HPDE6-E6E7 (cell line): ENCODE data around the gene KRT20.
"Not testable (repeated sequence)": the region's sequence is repeated elsewhere in the genome, so short reads cannot be mapped to it uniquely, and the experiment has no call there.

Experiments used
- DNase-seq: peaks from one replicate; pipeline ENCODE4 v3.0.0; 2011; ENCODE audit warnings: missing footprints; ENCODE audit errors: extremely low spot score

KRT20 gene, protein sequence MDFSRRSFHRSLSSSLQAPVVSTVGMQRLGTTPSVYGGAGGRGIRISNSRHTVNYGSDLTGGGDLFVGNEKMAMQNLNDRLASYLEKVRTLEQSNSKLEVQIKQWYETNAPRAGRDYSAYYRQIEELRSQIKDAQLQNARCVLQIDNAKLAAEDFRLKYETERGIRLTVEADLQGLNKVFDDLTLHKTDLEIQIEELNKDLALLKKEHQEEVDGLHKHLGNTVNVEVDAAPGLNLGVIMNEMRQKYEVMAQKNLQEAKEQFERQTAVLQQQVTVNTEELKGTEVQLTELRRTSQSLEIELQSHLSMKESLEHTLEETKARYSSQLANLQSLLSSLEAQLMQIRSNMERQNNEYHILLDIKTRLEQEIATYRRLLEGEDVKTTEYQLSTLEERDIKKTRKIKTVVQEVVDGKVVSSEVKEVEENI

DNA sequence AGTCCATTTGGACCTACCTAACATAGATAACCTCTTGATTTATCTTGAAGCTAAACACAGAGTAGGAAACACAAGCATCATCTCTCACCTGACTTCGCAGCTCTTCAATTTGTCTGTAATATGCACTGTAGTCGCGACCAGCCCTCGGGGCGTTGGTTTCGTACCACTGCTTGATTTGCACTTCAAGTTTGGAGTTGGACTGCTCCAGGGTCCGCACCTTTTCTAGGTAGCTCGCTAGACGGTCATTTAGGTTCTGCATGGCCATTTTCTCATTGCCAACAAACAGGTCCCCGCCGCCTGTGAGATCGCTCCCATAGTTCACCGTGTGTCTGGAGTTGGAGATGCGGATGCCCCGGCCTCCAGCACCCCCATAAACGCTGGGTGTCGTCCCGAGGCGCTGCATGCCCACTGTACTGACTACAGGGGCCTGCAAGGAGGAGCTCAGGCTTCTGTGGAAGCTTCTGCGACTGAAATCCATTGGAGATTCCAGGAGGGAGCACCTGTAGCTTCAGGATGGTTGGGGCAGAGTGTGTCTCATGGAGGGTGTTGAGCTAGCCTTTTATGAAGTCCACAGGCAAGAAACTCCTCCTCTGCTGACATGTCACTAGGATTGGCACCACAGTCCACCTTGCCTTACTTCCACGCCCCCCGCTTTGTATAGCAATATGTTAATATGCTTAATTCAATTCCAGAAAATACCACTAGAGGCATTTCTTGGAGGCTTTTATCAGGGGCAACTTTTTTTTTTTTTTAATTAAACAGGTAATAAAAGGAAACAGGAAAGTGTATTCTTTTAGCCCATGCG, at the start of gene KRT20:
Gene KRT20, minus strand, starts transcription at position 535 of the 805 bp plus-strand sequence. Its CDS starts 57 bp downstream, at position 478.
- DNase-seq, result no peak

DNA sequence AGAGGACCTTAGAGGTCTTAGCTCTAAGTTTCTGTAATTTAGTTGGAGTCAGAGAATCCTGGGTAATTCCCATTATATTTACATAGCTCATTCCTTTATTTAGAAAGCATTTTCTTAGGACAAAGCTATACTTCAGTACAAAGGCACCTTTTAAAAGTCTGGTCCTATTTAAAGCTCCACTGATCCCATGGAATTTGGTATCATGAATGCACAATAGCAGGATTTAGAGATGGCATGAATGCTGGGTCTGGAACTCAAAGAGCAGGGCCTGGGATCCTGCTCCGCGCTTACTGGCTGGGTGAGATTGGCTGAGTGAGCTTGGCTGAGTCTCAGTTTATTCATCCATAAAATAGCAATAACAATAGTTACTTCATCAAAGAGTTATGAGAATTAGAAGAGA, 47.6 kb upstream of the KRT20 start:
- no peak for DNase-seq

DNA sequence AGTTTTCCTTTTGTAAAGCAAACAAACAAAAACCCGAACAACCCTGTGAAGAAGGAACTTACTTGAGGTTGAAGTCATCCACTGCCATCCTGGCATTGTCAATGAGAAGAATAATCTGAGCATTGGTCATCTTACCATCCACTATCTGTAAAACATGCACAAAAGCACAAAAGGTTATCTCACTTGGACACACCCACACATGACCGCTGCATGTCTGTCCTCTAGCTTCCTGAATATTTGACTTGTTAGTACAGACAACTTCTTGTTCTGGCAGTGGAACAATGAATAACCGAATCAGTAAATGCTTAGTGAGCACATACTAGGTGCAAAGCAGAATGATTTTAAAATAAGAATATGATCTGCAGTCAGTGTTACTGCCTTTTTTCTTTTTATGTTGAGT, 46.3 kb upstream of the KRT20 start:
- DNase-seq, result no peak

DNA sequence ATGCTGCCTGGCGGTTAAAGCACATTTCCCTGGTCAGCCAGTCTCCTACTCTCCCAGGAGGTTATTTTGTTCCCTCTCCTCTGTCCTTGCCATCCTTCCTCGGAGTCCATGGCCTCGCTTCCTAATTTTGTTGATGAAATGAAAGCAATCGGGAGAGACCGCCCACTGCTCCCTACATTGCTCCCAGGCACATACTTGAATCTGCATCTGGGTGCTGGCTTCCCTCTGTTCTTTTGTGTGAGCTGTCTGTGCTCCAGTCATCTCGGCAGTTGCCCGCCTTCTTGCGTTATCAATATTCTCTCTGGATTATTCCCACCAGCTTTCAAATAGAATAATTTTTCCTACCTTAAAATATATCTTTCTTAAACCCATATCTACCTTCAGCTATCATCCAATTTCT, 41.3 kb upstream of the KRT20 start:
- DNase-seq, result no peak

DNA sequence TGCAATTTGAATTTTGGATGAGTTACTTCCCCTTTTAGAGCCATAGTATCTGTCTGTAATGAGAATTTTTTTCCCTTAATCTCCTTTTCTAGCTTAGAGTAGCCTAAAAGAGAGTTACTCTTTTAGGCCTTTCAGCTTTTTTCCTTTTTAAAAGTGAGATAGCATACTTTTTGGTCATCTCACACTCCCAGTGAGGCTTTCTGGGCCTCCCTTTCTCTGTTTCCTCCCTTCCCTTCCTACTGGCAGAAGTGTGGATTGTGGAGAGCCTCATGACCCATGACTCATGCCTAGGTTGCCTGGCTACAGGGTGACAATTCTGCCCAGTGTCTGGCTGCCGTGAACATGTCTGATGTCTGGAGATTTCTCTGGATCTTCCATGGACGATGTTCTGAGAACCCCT, 37.2 kb upstream of the KRT20 start:
- DNase-seq, result peak; percentile 66

DNA sequence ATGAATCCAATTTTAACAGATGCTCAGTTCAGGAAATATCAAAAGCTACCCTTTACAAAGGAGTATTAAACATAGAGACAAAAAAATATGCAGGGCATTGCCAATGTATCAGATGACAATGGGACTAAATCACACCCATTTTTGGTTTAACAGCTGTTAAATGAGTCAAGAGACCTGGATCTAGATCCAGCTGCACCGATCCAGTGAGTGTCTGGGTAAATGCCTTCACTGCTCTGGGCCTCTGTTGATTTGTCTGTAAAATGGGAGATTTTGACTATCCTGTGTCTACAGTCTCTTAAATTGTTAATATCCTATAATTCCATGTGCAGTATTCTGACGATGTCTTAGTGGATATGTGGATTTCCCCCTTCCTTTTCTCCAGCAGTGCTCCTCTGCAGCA, 36.0 kb upstream of the KRT20 start:
- no peak for DNase-seq

DNA sequence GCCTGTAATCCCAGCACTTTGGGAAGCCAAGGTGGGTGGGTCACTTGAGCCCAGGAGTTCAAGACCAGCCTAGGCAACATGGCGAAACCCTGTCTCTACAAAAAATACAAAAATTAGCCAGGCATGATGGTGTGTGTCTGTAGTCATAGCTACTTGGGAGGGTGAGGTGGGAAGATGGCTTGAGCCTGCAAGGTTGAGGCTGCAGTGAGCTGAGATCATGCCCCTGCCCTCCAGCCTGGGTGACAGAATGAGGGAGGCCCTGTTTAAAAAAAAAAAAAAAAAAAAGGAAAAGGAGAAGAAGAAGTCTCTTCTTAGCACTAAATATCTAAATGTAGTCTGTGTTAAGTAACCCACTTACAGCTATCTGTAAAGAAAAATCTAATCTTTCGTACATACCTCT, 32.1 kb upstream of the KRT20 start:
- DNase-seq, result not testable (repeated sequence)

DNA sequence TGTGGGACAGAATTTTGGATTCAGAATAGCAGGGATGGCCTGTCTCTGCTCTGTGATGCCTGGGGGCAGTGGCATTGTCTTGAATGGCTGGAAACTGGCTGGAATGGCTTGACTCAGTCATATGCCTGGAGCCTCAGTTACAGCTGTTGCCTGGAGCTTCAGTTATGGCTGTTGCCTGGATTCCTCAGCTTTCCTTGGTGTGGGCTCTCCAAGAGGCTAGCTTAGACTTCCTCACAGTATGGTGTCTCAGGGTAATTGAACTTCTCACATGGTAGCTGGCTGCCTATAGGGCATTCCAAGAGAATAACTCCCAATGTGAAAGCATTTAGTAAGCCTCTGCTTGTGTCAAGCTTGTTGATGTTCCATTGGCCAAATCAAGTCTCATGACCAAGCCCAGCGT, 31.3 kb upstream of the KRT20 start:
- no peak for DNase-seq

DNA sequence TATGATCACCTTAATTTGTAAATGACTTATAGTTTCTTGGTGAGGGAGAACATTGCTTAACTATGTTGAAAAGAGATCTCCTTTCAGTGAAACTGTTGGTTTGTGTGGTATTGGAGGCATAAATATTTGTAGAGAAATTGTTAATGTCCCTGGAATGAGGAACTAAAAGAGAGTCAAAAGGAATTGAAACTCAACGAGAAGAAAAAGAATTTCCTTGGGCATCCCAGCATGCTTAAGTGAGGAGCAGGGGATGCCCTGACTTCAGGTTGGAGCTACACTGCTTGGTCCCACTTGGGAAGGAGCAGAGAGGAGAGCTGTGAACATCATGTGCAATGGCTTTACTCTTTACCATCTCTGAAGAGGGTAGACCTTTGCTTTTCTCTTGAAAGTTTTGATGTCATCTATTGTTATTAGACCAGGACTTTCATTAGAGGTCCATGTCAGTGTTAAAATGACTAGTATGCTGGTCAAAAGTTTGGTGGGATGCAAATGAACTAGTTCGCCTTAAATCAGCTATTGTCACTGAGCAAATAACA, 30.7 kb upstream of the KRT20 start:
- DNase-seq, result no peak

DNA sequence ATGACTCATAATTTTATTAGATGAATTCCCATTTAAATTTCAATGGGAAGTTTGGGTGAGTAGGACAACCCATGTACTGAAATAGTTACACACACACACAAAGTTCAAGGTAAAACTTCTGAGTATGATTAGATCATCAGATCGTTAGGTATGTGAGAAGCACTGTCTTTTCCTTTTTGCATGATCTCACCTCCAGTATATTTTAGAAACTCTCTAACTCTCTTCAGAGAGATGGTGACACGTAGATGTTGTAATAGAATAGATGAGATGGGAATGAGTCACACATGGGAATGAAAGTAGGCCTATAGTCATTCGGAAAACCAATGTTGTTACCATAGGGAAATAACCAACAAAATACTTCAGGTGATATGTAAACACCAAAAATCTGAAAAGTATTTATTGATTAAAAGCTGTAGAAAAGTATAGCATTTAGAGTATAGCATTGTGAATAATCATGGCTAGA, 30.2 kb upstream of the KRT20 start:
- DNase-seq, result peak; percentile 80

DNA sequence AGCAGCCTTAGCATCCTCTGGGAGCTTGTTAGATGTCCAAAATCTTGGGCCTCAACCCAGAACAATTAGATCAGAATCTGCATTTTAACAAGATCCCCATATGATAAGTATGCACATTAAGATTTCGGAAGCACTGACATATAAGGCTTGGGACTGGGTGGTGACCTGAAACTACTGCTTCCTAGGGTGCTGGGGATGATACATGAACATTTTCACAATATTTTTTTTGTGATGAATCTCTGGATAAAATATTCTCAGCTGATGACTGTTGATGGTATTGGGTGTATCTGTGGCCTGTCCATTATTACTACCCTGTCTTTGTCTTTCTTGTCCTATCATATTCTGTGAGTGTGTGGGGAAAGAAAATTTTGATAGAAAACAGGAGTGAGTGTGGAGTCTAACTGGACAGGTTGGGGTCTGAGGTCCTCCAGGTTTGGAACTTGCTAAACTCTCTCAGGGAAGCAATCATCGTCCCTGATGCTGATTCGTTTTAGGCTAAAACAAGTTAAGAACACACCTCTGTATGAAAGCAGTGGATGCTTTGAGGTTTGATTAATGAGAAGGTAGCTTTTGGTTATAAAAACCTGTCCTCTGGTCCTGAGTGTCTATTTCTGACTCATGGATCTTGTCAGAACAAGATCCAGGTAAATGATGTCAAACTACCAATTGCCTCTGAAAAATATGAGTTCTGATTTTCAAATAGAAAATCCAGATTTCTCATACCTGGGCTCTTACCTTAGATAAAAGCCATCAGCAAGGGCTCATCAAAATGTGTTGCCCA, 29.2 kb upstream of the KRT20 start:
- no peak for DNase-seq

DNA sequence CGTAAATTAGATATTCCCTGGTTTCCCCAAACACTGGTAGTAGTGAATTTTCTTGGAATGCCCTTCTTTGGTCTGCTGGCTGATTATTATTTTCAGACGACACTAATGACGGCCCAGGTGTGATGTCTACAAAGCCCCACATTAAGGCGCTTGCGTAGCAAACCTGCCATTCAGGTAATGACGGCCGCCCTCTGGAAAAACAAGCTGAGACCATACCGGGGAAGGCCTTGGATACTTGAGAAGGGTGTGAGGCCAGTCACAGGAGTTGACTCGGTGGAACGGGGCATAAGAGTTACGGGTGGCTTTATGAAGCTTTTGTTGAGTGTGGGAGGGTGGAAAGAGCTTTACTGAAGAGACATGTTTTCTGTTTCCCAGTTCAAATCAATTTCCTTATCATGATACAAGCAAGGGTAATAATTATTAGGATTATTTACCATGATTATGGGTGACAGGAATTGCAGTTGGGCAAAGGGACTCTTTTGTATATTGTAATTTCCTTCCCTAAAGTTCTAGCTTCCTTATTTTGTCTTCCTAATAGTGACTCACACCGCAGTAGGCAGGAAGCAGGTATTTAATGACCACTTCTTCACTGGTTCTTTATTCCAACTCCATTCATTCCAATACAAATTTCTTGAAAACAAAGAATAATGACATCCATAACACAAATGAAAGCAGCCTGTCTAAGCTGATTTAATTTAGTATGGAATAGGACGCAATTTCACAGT, 27.6 kb upstream of the KRT20 start:
- DNase-seq, result no peak

DNA sequence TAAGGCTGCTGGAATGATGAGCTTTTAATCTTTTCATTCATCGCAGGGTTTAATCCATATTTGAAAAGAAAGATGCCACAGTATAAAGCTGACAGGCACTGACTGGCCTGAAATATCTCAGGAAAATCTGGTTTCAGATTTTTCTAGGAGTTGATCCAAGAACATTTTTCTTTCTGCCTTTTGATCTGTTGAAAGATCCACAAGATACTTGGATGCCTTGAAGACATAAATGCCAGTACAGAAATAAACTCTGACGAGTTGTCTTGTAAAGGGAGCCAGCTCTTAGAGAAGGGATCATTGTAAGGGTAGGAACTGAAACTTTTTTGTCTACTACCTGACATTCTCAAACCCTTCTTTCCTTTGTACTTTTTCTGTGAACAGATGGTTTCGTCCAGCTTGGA, 25.4 kb upstream of the KRT20 start:
- DNase-seq, result no peak

DNA sequence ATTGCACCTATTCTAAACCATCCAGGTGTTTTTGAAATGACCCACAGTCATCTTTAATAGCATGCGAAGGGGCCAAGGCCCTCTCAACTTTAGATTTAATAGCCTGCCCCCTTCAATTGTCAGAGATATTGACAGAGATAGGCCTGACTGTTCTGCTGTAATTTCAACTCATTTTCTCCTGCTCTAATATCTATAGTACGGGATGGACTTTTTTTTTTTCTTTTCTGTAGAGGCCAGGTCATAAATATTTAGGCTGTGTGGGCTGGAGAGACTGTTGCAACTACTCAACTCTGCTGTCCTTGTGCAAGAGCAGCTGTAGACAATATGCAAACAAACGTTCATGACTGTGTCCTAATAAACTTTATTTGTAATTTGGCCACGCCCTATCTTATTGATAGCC, 24.7 kb upstream of the KRT20 start:
- no peak for DNase-seq

DNA sequence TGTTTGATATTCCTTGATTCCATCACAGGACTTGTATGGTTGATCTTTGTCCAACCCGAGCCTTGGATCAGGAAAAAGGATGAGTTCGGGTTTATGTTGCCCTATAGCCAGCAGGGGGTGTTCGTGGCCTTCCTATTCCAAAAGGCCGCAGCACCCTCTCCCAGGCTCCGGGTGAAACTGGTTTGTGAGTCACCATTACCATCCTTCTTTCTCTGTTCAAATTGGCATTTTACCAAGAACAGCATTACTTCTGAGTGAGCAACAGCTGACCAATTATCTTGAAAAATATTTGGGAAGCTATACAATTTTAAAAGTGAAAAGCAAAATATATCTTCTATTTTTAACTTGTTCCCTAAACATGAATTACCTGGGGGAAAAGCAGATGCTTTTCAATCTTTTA, 24.3 kb upstream of the KRT20 start:
- DNase-seq, result peak; percentile 80

DNA sequence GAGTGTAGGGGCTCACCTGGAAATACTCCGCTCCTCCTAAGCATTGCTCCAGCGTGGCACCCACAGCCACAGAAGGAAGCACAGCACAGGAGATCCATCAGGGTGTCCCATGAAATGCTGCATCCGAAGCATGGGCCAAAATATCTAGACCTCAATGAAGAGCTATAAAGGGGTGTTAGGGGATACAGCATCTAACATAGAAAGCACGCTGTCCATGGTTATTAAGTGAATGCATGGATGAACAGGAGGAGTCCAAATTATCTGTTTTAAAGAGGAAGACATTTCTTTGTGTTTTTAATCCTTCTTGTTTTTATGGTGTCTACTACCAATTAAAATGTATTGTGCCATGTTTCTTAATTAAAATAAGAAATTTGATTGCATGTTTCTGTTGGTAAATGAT, 21.6 kb upstream of the KRT20 start:
- no peak for DNase-seq

DNA sequence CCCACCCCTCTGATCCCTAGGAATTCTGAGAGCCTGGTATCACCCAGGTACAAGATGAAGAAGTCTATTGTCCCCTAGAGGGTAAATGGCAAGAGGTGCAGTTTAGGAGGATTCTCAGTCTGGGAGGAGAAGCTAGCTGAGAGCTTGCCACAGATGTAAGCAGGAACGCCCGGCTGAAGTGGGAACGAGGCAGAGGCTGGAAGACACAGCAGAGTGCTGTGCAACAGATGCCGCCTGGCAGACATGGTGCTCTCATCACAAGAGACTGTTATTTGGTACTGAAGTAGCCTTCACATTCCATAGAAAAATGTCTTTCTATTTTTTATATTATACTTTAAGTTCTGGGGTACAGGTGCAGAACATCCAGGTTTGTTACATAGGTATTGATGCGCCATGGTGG, 20.3 kb upstream of the KRT20 start:
- DNase-seq, result no peak

DNA sequence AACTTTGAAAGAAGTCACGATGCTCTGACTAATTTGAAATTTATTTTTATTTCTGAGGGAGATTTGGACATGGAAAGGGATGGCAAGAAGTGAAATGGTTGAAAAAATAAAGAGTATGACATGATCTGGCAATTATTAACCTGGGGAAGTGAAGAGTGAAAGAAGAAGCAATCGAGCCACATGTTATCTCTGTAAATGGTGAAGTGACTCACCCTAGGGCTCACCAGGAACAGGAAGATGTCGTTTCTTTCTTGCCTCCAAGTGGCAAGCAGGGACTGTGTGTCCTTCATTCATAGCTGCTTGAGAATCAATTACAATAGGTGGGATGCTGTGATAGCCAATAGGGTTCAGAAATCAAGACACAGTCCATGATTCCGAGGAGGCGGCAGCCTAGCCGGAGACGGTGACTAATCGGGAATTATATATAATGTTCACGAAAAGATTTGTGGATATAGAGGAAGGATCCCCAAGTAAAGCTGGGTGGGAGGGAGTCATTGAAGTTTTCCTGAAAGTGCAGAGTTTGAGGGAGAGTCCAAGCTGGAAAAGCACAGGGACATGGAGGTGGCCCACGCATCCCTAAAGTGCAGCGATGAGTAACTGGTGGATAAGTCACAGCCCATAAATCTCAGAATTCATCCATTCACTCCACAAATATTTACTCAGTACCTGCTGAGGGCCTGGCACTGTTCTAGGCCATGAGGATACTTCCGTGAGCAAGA, 18.2 kb upstream of the KRT20 start:
- peak; percentile 78 for DNase-seq

DNA sequence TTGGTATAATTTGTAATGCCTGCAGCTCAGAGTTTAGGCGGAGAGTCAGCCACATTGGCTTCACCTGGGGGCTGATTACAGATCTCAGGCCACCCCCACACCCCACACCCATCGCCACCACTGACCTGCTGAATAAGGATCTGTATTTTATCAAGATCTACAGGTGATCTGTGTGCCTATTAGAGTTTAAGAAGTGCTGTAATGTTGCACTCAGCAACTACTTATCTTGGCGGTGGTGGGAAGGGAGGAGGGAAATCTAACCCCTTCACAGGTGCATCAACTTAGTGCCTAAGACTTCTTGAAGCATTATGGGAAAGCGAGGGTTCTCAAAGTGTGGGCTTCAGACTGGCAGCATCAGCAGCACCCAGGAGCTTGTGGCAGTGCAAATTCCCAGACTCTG, 17.5 kb upstream of the KRT20 start:
- no peak for DNase-seq

DNA sequence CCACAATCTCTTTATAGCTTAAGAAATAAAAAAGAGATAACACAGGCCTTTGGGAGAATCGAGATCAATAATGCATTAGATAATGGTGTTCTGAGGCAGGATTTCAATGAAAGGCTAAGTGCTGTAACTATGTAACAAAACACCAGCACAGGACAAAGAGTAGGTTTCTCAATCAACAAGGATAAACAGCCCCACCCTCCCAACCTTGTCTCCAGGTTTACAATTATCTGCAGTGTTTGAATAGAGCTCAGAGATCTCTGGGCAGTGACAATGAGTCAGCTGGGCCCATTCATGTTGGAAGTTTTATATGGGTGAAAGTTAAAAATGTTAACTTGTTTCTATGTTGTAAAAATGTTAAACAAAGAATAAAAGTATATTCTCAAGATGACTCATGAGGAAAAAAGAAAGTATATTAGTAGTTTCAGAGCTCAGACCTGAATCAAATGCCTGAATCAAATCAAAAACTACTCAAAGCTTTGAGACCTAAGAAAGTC, 17.0 kb upstream of the KRT20 start:
- peak; percentile 93 for DNase-seq
